Measurements from ENCODE around the gene GALNT2. TPM values are rescaled to one million over a fixed set of nuclear protein-coding genes. Genes with fewer than 3 reads are reported as not detected.

The GALNT2 gene
- total RNA-seq, 1 donor from 2014 or later, result 144 TPM

- DNase-seq (ENCODE audit: low spot score), result no peak
Measured at GRCh38 chr1:230288641-230289349, 221.8 kb downstream of the GALNT2 start.

- DNase-seq (ENCODE audit: low spot score), result no peak
Measured at GRCh38 chr1:230289350-230289644, 222.3 kb downstream of the GALNT2 start.

GRCh38 chr1:230291731-230292620, 224.9 kb downstream of the GALNT2 start:
- DNase-seq (ENCODE audit: low spot score), result no peak

- no peak for DNase-seq (ENCODE audit: low spot score)
Measured at GRCh38 chr1:230292689-230293389, 225.8 kb downstream of the GALNT2 start.

GRCh38 chr1:230293390-230293700, 226.3 kb downstream of the GALNT2 start:
- DNase-seq (ENCODE audit: low spot score), result no peak

GRCh38 chr1:230295367-230295766, 228.3 kb downstream of the GALNT2 start:
- no peak for DNase-seq (ENCODE audit: low spot score)

GRCh38 chr1:230299191-230300006, 232.4 kb downstream of the GALNT2 start:
- DNase-seq (ENCODE audit: low spot score), result no peak

- DNase-seq (ENCODE audit: low spot score), result no peak
Measured at GRCh38 chr1:230300322-230301301, 233.6 kb downstream of the GALNT2 start.

GRCh38 chr1:230301322-230301721, 234.3 kb downstream of the GALNT2 start:
- DNase-seq (ENCODE audit: low spot score), result no peak

- DNase-seq (ENCODE audit: low spot score), result no peak
Measured at GRCh38 chr1:230301822-230302221, 234.8 kb downstream of the GALNT2 start.

GRCh38 chr1:230303069-230303468, 236.0 kb downstream of the GALNT2 start:
- DNase-seq (ENCODE audit: low spot score), result no peak

- no peak for DNase-seq (ENCODE audit: low spot score)
Measured at GRCh38 chr1:230303822-230304221, 236.8 kb downstream of the GALNT2 start.

GRCh38 chr1:230306169-230306568, 239.1 kb downstream of the GALNT2 start:
- no peak for DNase-seq (ENCODE audit: low spot score)

- DNase-seq (ENCODE audit: low spot score), result no peak
Measured at GRCh38 chr1:230307213-230307612, 240.2 kb downstream of the GALNT2 start.

- no peak for DNase-seq (ENCODE audit: low spot score)
Measured at GRCh38 chr1:230308039-230308438, 241.0 kb downstream of the GALNT2 start.

GRCh38 chr1:230308821-230309220, 241.8 kb downstream of the GALNT2 start:
- no peak for DNase-seq (ENCODE audit: low spot score)

GRCh38 chr1:230309646-230310177, 242.7 kb downstream of the GALNT2 start:
- DNase-seq (ENCODE audit: low spot score), result no peak

GRCh38 chr1:230310381-230311163, 243.5 kb downstream of the GALNT2 start:
- DNase-seq (ENCODE audit: low spot score), result no peak

- DNase-seq (ENCODE audit: low spot score), result no peak
Measured at GRCh38 chr1:230312676-230313075, 245.6 kb downstream of the GALNT2 start.

All from mesenteric fat pad (tissue), 1 donor.